ENCODE results near the gene EFCAB13.
"Not testable (repeated sequence)": the region's sequence is repeated elsewhere in the genome, so short reads cannot be mapped to it uniquely, and the experiment has no call there.

- not testable (repeated sequence) for TF ChIP-seq CTCF (IDR thresholded peaks at IDR 0.05); MAX (IDR thresholded peaks at IDR 0.05); JUN (IDR thresholded peaks at IDR 0.05); POLR2AphosphoS2 (conservative IDR thresholded peaks at IDR 0.05; ENCODE audit: low read length); HMGXB4 (CRISPR knock-in tag; IDR thresholded peaks at IDR 0.05; ENCODE audit: borderline replicate concordance); BCL3 (IDR thresholded peaks at IDR 0.05); POLR2A (IDR thresholded peaks at IDR 0.05; ENCODE audit: low read length); SREBF2 (IDR thresholded peaks at IDR 0.05); FOSL2 (IDR thresholded peaks at IDR 0.05); FOSL2 (CRISPR knock-in tag; IDR thresholded peaks at IDR 0.05); EP300 (IDR thresholded peaks at IDR 0.05); ZFP36 (IDR thresholded peaks at IDR 0.05; ENCODE audit: borderline replicate concordance, partially characterized antibody)
Observed at GRCh38 chr17:47425887-47426635, 102.3 kb downstream of the EFCAB13 start.

All from A549 (cell line).